HG03432 (cell line): ENCODE results near the gene OR5AU1.

Experiments
- ATAC-seq: cut with Tn5 transposase; IDR thresholded peaks from one replicate; pipeline ENCODE4 v1.9.1; 2021; ENCODE audit warnings: mild to moderate bottlenecking, moderate library complexity; ENCODE audit not compliant: unreplicated experiment

The OR5AU1 gene

GRCh38 chr14:21155963-21156362 lies at the start of gene OR5AU1:
TSS of gene OR5AU1 (minus strand) at chr14:21156063. CDS start at chr14:21155872, 191 bp downstream.
- ATAC-seq, result no peak

GRCh38 chr14:21205026-21205677 lies 49.3 kb upstream of the OR5AU1 start:
- no peak for ATAC-seq

GRCh38 chr14:21204167-21205025 lies 48.5 kb upstream of the OR5AU1 start:
- ATAC-seq, result no peak

GRCh38 chr14:21203470-21204166 lies 47.8 kb upstream of the OR5AU1 start:
- no peak for ATAC-seq

GRCh38 chr14:21202463-21203358 lies 46.8 kb upstream of the OR5AU1 start:
- ATAC-seq, result no peak

GRCh38 chr14:21201732-21202462 lies 46.0 kb upstream of the OR5AU1 start:
- ATAC-seq, result no peak

- ATAC-seq, result no peak
These were observed 45.0 kb upstream of the OR5AU1 start for GRCh38 chr14:21200752-21201461.

GRCh38 chr14:21199611-21200560 lies 44.0 kb upstream of the OR5AU1 start:
- no peak for ATAC-seq

- ATAC-seq, result no peak
These were observed 41.7 kb upstream of the OR5AU1 start for GRCh38 chr14:21197418-21198205.

- ATAC-seq, result no peak
These were observed 38.7 kb upstream of the OR5AU1 start for GRCh38 chr14:21194597-21194996.

- ATAC-seq, result no peak
These were observed 37.1 kb upstream of the OR5AU1 start for GRCh38 chr14:21192875-21193535.

- ATAC-seq, result no peak
These were observed 36.6 kb upstream of the OR5AU1 start for GRCh38 chr14:21192447-21192822.

GRCh38 chr14:21191809-21192446 lies 36.1 kb upstream of the OR5AU1 start:
- peak; percentile 96 for ATAC-seq

GRCh38 chr14:21191261-21191808 lies 35.5 kb upstream of the OR5AU1 start:
- no peak for ATAC-seq

GRCh38 chr14:21185491-21185890 lies 29.6 kb upstream of the OR5AU1 start:
- no peak for ATAC-seq

GRCh38 chr14:21184254-21184653 lies 28.4 kb upstream of the OR5AU1 start:
- no peak for ATAC-seq
